HL-60 (cell line): ENCODE measurements around the gene MTCH1.

Source experiments
- DNase-seq, 2 experiments: peaks; one replicate each; pipeline ENCODE4 v3.0.0-alpha.2; 2010 to 2020; ENCODE audit warnings: low read depth in 1 of 2, low spot score in 1 of 2
- H3K27ac ChIP-seq: fragments of 250-450 bp; sonication (Bioruptor Pico); replicated peaks from 2 replicates; pipeline ENCODE4 v1.5.1; 2020; ENCODE audit warnings: mild to moderate bottlenecking, moderate library complexity
- H3K27me3 ChIP-seq: fragments of 250-450 bp; sonication (Bioruptor Pico); 2 replicates; pipeline ENCODE4 v1.5.1; 2021; ENCODE audit warnings: mild to moderate bottlenecking, moderate library complexity; ENCODE audit not compliant: insufficient read depth, poor library complexity, severe bottlenecking
- H3K4me3 ChIP-seq: replicated peaks from 2 replicates; pipeline ENCODE4 v1.5.1; 2011; ENCODE audit warnings: mild to moderate bottlenecking, control low read depth, low read length; ENCODE audit not compliant: insufficient read depth
- CTCF ChIP-seq: IDR thresholded peaks from one replicate; pipeline ENCODE4 v1.5.1; 2011; ENCODE audit warnings: low read length, control low read depth, inconsistent platforms; ENCODE audit not compliant: insufficient read depth
- GABPA ChIP-seq: IDR thresholded peaks from 2 replicates; pipeline ENCODE4 v1.6.1; 2012; ENCODE audit warnings: low read depth
- POLR2AphosphoS5 ChIP-seq: IDR thresholded peaks from 2 replicates; pipeline ENCODE4 v1.6.1; 2012; ENCODE audit warnings: low read depth
- REST ChIP-seq: IDR thresholded peaks from 2 replicates; pipeline ENCODE4 v1.6.1; 2012; ENCODE audit warnings: low read depth; ENCODE audit not compliant: insufficient replicate concordance
- SPI1 ChIP-seq: IDR thresholded peaks from 2 replicates; pipeline ENCODE4 v1.6.1; 2012; ENCODE audit warnings: low read depth, mild to moderate bottlenecking, borderline replicate concordance

MTCH1 gene

GRCh38 chr6:36924131-36924530 lies 61.9 kb downstream of the MTCH1 start:
- Histone ChIP-seq H3K27ac (no peak overlapping the region), H3K4me3 (no peak overlapping the region), H3K27me3 (no peaks in the 10 kb centered on the region)
- no peak for TF ChIP-seq SPI1
- DNase-seq: no peak

- no peak for DNase-seq
- no peaks in the 10 kb centered on the region for H3K27me3 ChIP-seq
- no peak overlapping the region for H3K27ac ChIP-seq
- TF ChIP-seq SPI1: no peak
- no peak for TF ChIP-seq CTCF
- TF ChIP-seq REST: no peak
- no peak for TF ChIP-seq GABPA
- TF ChIP-seq POLR2AphosphoS5: no peak
- no peak overlapping the region for H3K4me3 ChIP-seq
These were observed 65.5 kb downstream of the MTCH1 start for GRCh38 chr6:36920546-36920945.

- H3K27ac ChIP-seq: no peak overlapping the region
- no peak overlapping the region for H3K4me3 ChIP-seq
- no peak for DNase-seq
- no peaks in the 10 kb centered on the region for H3K27me3 ChIP-seq
- TF ChIP-seq CTCF: no peak
- TF ChIP-seq SPI1: no peak
- TF ChIP-seq GABPA: no peak
- no peak for TF ChIP-seq POLR2AphosphoS5
- no peak for TF ChIP-seq REST
These were observed 65.9 kb downstream of the MTCH1 start for GRCh38 chr6:36920049-36920448.
